Activated gamma-delta T cell treated with anti-CD3 and anti-CD28 coated beads, Interleukin-2, amount 50 U/mL, for 16 hours (primary cell): ENCODE measurements around the gene CYS1.
"Not testable (repeated sequence)": the region's sequence is repeated elsewhere in the genome, so short reads cannot be mapped to it uniquely, and the experiment has no call there.

Source experiments
- DNase-seq: peaks from one replicate; pipeline ENCODE4 v3.0.0-alpha.2; 2020; ENCODE audit warnings: low read depth

Gene CYS1

DNA sequence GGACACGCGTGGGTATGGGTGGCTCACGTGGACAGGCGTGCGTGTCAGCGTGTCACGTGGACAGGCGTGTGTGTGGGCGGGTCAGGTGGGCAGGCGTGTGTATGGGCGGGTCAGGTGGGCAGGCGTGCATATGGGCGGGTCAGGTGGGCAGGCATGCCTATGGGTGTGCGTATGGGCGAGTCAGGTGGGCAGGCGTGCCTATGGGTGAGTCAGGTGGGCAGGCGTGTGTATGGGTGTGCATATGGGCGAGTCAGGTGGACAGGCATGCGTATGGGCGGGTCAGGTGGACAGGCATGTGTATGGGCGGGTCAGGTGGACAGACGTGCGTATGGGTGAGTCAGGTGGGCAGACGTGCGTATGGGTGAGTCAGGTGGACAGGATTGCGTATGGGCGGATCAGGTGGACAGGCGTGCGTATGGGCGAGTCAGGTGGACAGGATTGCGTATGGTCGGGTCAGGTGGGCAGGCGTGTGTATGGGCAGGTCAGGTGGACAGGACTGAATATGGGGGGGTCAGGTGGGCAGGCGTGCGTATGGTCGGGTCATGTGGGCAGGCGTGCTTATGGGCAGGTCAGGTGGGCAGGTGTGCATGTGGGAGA, 67.7 kb downstream of the CYS1 start:
- not testable (repeated sequence) for DNase-seq

DNA sequence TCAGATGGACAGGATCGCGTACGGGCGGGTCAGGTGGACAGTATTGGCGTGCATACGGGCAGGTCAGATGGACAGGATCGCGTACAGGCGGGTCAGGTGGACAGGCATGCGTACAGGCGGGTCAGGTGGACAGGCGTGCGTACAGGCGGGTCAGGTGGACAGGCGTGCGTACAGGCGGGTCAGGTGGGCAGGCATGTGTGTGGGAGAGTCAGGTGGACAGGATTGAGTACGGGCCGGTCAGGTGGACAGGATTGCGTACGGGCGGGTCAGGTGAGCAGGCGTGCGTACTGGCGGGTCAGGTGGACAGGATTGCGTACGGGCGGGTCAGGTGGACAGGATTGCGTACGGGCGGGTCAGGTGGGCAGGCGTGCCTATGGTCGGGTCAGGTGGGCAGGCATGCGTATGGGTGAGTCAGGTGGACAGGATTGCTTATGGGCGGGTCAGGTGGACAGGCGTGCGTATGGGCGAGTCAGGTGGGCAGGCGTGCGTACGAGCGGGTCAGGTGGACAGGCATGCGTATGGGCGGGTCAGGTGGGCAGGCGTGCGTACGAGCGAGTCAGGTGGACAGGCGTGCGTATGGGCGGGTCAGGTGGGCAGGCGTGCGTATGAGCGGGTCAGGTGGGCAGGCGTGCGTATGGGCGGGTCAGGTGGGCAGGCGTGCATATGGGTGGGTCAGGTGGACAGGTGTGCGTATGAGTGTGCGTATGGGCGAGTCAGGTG, 68.4 kb downstream of the CYS1 start:
- not testable (repeated sequence) for DNase-seq

DNA sequence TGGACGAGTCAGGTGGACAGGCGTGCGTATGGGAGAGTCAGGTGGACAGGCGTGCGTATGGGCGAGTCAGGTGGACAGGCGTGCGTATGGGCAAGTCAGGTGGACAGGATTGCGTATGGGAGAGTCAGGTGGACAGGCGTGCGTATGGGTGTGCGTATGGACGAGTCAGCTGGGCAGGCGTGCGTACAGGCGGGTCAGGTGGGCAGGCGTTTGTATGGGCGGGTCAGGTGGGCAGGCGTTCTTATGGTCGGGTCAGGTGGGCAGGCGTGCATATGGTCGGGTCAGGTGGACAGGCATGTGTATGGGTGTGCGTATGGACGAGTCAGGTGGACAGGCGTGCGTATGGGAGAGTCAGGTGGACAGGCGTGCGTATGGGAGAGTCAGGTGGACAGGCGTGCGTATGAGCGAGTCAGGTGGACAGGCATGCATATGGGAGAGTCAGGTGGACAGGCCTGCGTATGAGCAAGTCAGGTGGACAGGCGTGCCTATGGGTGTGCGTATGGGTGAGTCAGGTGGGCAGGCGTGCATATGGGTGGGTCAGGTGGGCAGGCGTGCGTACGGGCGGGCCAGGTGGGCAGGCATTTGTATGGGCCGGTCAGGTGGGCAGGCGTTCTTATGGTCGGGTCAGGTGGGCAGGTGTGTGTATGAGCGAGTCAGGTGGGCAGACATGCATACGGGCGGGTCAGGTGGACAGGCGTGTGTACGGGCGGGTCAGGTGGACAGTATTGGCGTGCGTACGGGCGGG, 69.2 kb downstream of the CYS1 start:
- DNase-seq = not testable (repeated sequence)

DNA sequence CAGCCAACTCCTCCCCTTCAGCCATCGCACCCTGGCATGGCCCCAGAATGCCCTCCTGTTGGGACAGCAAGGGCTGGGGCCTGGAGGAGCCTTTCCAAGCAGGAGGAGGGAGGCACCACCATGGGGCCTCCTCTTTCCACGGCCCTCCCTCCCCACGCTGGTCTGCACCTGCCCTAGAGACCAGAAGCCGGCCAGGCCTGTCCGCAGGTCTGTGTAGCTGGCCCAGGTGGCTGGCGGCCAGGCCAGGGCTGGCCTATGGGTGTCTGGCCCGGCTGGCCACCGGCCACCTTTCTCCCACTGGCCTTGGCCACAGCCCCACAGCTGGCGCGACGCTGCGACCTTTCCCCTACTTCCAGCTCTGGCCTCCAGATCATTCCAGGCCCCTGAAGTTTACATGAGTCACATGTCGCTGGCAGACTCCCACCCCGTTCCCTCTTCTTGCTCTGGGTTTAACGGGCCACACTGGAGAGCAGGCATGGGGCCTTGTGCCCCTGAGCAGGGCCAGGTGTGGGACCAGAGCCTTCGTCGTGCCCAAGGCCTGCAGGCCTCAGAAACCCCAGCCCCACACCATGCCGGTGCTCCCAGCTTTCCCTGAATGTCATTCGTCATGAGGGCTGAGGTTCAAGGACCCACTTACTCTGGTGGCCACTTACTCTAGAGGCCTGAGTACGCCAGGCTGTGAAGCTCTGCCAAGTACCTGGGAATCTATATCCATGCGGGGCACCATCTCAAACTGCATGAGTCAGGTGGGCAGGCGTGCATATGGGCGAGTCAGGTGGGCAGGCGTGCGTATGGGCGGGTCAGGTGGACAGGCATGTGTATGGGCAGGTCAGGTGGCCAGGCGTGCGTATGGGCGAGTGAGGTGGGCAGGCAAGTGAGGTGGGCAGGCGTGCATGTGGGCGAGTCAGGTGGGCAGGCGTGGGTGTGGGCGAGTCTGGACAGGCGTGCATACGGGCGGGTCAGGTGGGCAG, 70.1 kb downstream of the CYS1 start:
- DNase-seq = no peak

DNA sequence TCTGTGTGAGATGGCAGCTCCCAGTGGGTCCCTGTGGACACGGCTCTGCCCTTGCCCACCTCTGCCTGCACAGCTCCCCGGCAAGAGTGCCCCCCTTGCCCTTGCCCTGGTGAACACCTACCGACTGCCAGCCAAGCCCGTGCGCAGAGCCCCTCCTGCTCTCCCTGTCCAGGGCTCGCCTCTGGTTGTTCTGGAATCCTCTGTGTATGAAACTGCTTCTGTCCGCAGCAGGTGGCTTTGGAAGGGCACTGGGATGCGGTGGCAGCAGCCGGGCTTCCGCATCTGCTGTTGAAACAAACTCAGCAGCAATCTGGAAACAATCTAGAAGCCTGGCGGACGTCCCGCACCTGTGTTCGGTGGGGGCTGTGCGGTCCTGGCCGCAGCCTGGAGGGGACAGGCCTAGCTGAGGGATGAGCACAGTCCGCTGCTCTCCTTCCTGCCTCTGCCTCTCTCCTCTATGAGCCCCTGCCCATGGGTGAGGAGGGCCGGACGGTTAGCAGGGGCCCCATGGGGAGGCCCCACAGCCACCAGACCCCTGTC, 70.9 kb downstream of the CYS1 start:
- DNase-seq = no peak

DNA sequence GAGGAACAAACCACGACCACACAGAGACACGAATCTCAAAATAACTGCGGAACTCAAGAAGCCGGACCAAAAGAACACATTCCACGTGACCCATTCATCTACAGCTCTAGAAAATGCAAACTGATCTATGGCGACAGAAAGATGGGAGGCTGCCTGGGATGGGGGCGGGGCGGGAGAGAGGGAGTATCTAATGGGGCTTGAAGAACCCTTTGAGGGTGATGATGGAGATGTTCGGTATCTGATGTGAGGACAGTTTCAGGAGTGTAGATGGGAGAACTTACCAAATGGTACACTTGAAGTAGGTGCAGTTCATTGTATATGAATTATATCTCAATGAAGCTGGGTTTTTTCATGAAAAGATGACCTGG, 71.4 kb downstream of the CYS1 start:
- DNase-seq = no peak

DNA sequence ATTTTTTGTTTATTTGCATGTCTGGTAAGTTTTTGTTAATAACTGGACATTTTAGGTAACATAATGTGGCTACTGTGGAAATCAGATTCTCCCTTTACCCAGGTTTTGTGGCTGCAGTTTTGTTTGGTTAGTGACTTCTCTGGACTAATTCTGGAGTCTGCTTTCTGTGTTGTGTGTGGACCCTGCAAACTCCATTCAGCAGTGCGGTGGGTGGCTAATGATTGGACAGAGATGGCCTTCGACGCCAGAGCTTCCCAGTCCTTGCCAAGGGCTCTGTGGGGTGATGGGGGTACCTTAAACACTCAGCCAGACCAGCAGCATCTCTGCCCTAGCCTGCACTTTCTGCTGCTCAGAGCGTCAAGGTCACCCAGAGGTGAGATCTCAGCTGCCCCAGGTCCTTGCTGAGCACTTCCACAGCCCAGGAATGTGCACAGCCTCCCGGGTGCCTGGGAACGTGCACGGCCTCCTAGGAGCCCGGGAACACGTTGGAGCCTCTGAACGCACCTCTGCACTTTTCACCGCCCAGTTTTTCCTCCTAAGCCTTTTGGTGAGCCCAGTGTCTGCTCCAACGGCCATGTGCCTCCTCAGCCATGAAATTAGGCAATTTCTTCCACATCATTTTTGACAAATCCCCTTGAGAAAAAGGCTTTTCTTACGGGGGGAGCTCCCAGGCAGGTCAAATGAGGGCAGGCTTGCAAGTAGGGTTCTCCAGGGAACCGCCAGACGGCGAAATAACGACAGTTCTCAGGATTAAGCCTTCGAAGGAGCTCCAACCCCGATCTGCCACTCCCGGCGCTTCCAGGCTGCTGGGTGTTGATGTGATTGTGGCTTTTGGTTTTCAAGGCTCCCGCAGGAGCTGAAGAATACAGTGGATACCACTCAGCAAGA, 72.0 kb downstream of the CYS1 start:
- DNase-seq = no peak

DNA sequence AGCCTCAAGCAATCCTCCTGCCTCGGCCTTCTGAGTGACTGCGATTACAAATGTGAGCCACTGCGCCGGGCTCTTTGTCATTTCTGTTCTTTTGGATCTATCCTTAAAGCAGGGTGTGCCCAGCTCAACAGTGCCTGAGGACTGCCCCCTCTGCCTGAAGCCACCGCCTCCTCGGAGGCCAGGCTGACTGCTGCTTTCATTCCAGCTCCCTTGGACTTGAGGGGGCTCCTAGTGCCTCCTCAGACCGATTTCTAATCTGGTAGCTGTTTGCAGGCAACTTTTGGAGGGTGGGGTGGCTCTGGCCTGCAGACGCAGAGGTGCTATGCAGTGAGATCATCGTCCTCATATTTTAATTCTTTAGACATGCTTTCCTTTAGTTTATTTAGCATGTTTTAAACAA, 72.8 kb downstream of the CYS1 start:
- no peak for DNase-seq
